AG10803 (cell line): ENCODE measurements around the gene H2BW2.
"Not testable (repeated sequence)": the region's sequence is repeated elsewhere in the genome, so short reads cannot be mapped to it uniquely, and the experiment has no call there.

Source experiments
- DNase-seq: peaks from one replicate; pipeline ENCODE4 v3.0.0; 2010; ENCODE audit warnings: low read depth
- H3K4me3 ChIP-seq: 2 replicates; pipeline ENCODE4 v1.5.1; 2011; ENCODE audit warnings: mild to moderate bottlenecking, low read length, control low read depth
- CTCF ChIP-seq: conservative IDR thresholded peaks from 2 replicates; pipeline ENCODE4 v1.5.1; 2011; ENCODE audit warnings: mild to moderate bottlenecking, low read length, control low read depth, inconsistent platforms

The H2BW2 gene

GRCh38 chrX:104041003-104041402, 1.2 kb downstream of the H2BW2 start:
- no peak for TF ChIP-seq CTCF
- H3K4me3 ChIP-seq: no peak overlapping the region
- no peak for DNase-seq

- DNase-seq: no peak
- H3K4me3 ChIP-seq: no peak overlapping the region
- TF ChIP-seq CTCF: no peak
Observed at GRCh38 chrX:104045642-104046041, 5.9 kb downstream of the H2BW2 start.

GRCh38 chrX:104047171-104047570, 7.4 kb downstream of the H2BW2 start:
- H3K4me3 ChIP-seq: no peak overlapping the region
- no peak for DNase-seq
- no peak for TF ChIP-seq CTCF

- DNase-seq: not testable (repeated sequence)
Observed at GRCh38 chrX:104054956-104055355, 15.2 kb downstream of the H2BW2 start.

GRCh38 chrX:104062636-104063035, 22.9 kb downstream of the H2BW2 start:
- not testable (repeated sequence) for DNase-seq, H3K4me3 ChIP-seq

More at GRCh38 chrX:104054956-104055355, 15.2 kb downstream of the H2BW2 start:
- not testable (repeated sequence) for H3K4me3 ChIP-seq

GRCh38 chrX:104075778-104076445, 36.2 kb downstream of the H2BW2 start, which contains the start of gene TMSB15C:
TSS of gene TMSB15C (minus strand) at chrX:104076236.
- DNase-seq, H3K4me3 ChIP-seq: not testable (repeated sequence)

GRCh38 chrX:104077854-104078253, 38.1 kb downstream of the H2BW2 start:
- not testable (repeated sequence) for DNase-seq, H3K4me3 ChIP-seq

- no peak overlapping the region for H3K4me3 ChIP-seq
- TF ChIP-seq CTCF: no peak
- no peak for DNase-seq
Observed at GRCh38 chrX:104084063-104084462, 44.3 kb downstream of the H2BW2 start.

GRCh38 chrX:104084534-104085277, 45.0 kb downstream of the H2BW2 start:
- TF ChIP-seq CTCF: no peak
- H3K4me3 ChIP-seq: no peak overlapping the region
- DNase-seq: no peak
